Endothelial cell of umbilical vein (primary cell): ENCODE data around the gene GSG1L. TPM values are rescaled to one million over a fixed set of nuclear protein-coding genes. Genes with fewer than 3 reads are reported as not detected.

Experiments used
- BruUV-seq: library from RNA; stranded (reverse); fragments of 400-500 nt; replicated peaks from 2 replicates; lab custom pipeline; 2021; lab: Mats Ljungman, UMichigan
- CTCF ChIA-PET: fragments of 300-600, 350-600 bp; sonication (Branson Sonifier 250); formaldehyde crosslinking; loops from one replicate; lab custom pipeline; 2021; ENCODE audit warnings: antibody characterized with exemption, inconsistent platforms; lab: Charles Lee
- POLR2A ChIA-PET: fragments of 300-600, 350-600 bp; sonication (Branson Sonifier 250); formaldehyde crosslinking; loops from one replicate; lab custom pipeline; 2021; ENCODE audit warnings: antibody characterized with exemption, inconsistent platforms; lab: Charles Lee
- DNase-seq: peaks from one replicate; pipeline ENCODE4 v3.0.0-alpha.2; 2011; ENCODE audit warnings: low read depth, low spot score
- FAIRE-seq: peaks from 2 replicates; lab custom pipeline; 2011; peaks lifted over from hg19 to GRCh38; lab: Jason Lieb, UNC
- H2AFZ ChIP-seq: 2 replicates; pipeline ENCODE4 v1.6.0; 2012; ENCODE audit warnings: low read depth, low read length, control low read depth, inconsistent platforms
- H3K27ac ChIP-seq: 2 replicates; pipeline ENCODE4 v1.5.1; 2011; ENCODE audit warnings: low read depth, mild to moderate bottlenecking, control low read depth, low read length, moderate library complexity; ENCODE audit not compliant: insufficient read depth
- H3K27me3 ChIP-seq, 2 experiments: 2 replicates each; pipeline versions ENCODE4 v1.6.0 to v1.6.1; 2011; ENCODE audit warnings: low read length in 2 of 2, mixed read lengths in 1 of 2; ENCODE audit not compliant: control insufficient read depth in 2 of 2, insufficient read depth in 2 of 2
- H3K36me3 ChIP-seq, 2 experiments: 2 replicates in 1 of 2; 3 replicates in 1 of 2; pipeline ENCODE4 v1.5.1; 2011; ENCODE audit warnings: low read length in 2 of 2, mild to moderate bottlenecking in 1 of 2, moderate library complexity in 1 of 2; ENCODE audit not compliant: control insufficient read depth in 2 of 2, insufficient read depth in 2 of 2; ENCODE audit errors: extremely low read depth in 1 of 2
- H3K4me1 ChIP-seq: 3 replicates; pipeline ENCODE4 v1.5.1; 2011; ENCODE audit warnings: mild to moderate bottlenecking, low read length; ENCODE audit not compliant: control insufficient read depth, insufficient read depth; ENCODE audit errors: extremely low read depth
- H3K4me2 ChIP-seq: 2 replicates; pipeline ENCODE4 v1.6.1; 2011; ENCODE audit warnings: low read length, control low read depth, mixed read lengths; ENCODE audit not compliant: insufficient read depth
- H3K4me3 ChIP-seq, 3 experiments: fragments of 200-600 bp in 1 of 3; sonication (generic), shearing (Covaris generic) in 1 of 3; replicated peaks in 1 of 3; 2 replicates each; pipeline ENCODE4 v1.5.1; 2011 to 2016; ENCODE audit warnings: control low read depth in 3 of 3, low read length in 3 of 3, mild to moderate bottlenecking in 2 of 3, inconsistent platforms in 1 of 3, low read depth in 1 of 3, moderate library complexity in 1 of 3; ENCODE audit not compliant: insufficient read depth in 1 of 3
- H3K79me2 ChIP-seq: 2 replicates; pipeline ENCODE4 v1.6.0; 2012; ENCODE audit warnings: low read length, inconsistent platforms; ENCODE audit not compliant: control insufficient read depth, insufficient read depth
- H3K9ac ChIP-seq: replicated peaks from 2 replicates; pipeline ENCODE3; 2011; ENCODE audit warnings: low read length, control low read depth; ENCODE audit not compliant: insufficient read depth; ENCODE audit errors: extremely low read depth
- H3K9me1 ChIP-seq: replicated peaks from 3 replicates; pipeline ENCODE4 v1.6.0; 2011; ENCODE audit warnings: mild to moderate bottlenecking, low read length; ENCODE audit not compliant: control insufficient read depth, insufficient read depth; ENCODE audit errors: extremely low read depth
- H3K9me3 ChIP-seq: replicated peaks from 2 replicates; pipeline ENCODE4 v1.5.1; 2012; ENCODE audit warnings: low read length, inconsistent platforms; ENCODE audit not compliant: control insufficient read depth, insufficient read depth
- H4K20me1 ChIP-seq: replicated peaks from 2 replicates; pipeline ENCODE3; 2011; ENCODE audit warnings: mild to moderate bottlenecking, low read length; ENCODE audit not compliant: control insufficient read depth, insufficient read depth; ENCODE audit errors: extremely low read depth
- EZH2 ChIP-seq: IDR thresholded peaks from 2 replicates; pipeline ENCODE4 v1.6.1; 2012; ENCODE audit warnings: borderline replicate concordance, low read depth, mild to moderate bottlenecking, moderate library complexity, low read length, inconsistent platforms; ENCODE audit not compliant: severe bottlenecking
- FOS ChIP-seq: IDR thresholded peaks from 2 replicates; pipeline ENCODE4 v1.6.1; 2011; ENCODE audit warnings: mild to moderate bottlenecking, low read length, moderate library complexity, borderline replicate concordance; ENCODE audit not compliant: insufficient read depth
- GATA2 ChIP-seq: IDR thresholded peaks from 2 replicates; pipeline ENCODE4 v1.7.0; 2011; ENCODE audit warnings: low read depth, mild to moderate bottlenecking, moderate library complexity, mixed read lengths, low read length; ENCODE audit not compliant: insufficient read length, insufficient read depth
- JUN ChIP-seq: IDR thresholded peaks from 2 replicates; pipeline ENCODE4 v1.6.1; 2011; ENCODE audit warnings: borderline replicate concordance, low read depth; ENCODE audit not compliant: insufficient read length, insufficient read depth
- MYC ChIP-seq: IDR thresholded peaks from one replicate; pipeline ENCODE4 v1.6.1; 2011; ENCODE audit warnings: mild to moderate bottlenecking, low read depth, low read length
- POLR2A ChIP-seq: IDR thresholded peaks from 2 replicates; pipeline ENCODE4 v1.6.1; 2012; ENCODE audit warnings: low read depth, mild to moderate bottlenecking, control low read depth, low read length
- POLR2AphosphoS5 ChIP-seq: IDR thresholded peaks from 2 replicates; pipeline ENCODE4 v1.6.1; 2012; ENCODE audit warnings: low read depth, mild to moderate bottlenecking, control low read depth, low read length, moderate library complexity; ENCODE audit not compliant: insufficient read depth
- dilution Hi-C: fragments of 300-500 bp; cut with MboI; formaldehyde crosslinking; loops from one replicate; pipeline ENCODE4 v1.15.0; 2019; ENCODE audit warnings: low sequenced_read_pairs; ENCODE audit not compliant: extremely low pct_ligation_motif_present
- intact Hi-C: fragments of 100-400 bp; cut with micrococcal nuclease; formaldehyde crosslinking; loops from one replicate; pipeline ENCODE4 v1.10.0; 2022
- polyA plus RNA-seq, 4 experiments: library from polyadenylated mRNA; depleted of rRNA in 3 of 4; stranded (reverse) in 3 of 4; unstranded in 1 of 4; fragments of >200 nt; gene quantifications; 2 replicates each; pipeline versions ENCODE4 v1.2.1 to v1.2.3, GENCODE V29; 2011 to 2012; ENCODE audit warnings: missing spikeins in 1 of 4
- total RNA-seq: library from RNA; stranded (reverse); gene quantifications from 2 replicates; pipeline ENCODE4 v1.2.3, GENCODE V29; 2021
- TF ChIP-seq, protein P1 (sequence below), 2 donors: IDR thresholded peaks; 1 replicate in 1 of 2; 2 replicates in 1 of 2; pipeline ENCODE4 v1.5.1; 2011; ENCODE audit warnings: low read length in 2 of 2, mild to moderate bottlenecking in 2 of 2, moderate library complexity in 2 of 2, control low read depth in 1 of 2, inconsistent platforms in 1 of 2, low read depth in 1 of 2; ENCODE audit not compliant: insufficient read depth in 1 of 2; ENCODE audit errors: extremely low read depth in 1 of 2
- TF ChIP-seq, protein P2 (sequence below): IDR thresholded peaks from 2 replicates; pipeline ENCODE4 v1.6.1; 2011; ENCODE audit not compliant: insufficient read depth, insufficient read length

GSG1L gene
- total and polyA plus RNA-seq, 2 donors (not counting 3 experiments of a cell fraction or from before 2014, with no cell fraction given) = 0.06 TPM; not detected in 1

DNA sequence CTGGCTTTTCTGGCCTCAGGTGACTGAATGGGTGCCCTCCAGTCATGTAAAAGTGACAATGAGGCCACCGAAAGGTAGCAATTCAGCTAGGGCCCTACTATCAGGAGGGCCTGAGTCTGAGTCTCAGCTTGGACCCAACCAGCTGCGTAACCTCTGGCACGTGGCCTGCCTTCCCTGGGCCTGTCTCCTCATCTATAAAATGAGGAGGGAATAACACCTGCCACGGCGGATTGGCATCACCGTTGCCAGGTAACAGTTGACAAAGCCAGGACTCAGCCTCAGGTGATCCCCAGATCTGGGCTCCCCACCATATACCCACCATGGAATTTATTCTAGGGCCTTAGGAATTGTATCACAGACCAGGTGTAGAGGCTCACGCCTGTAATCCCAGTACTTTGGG is 296.4 kb downstream of the GSG1L start:
- H3K4me2 ChIP-seq = no peak overlapping the region
- CTCF ChIA-PET = no interaction called here
- BruUV-seq = no TSS peak
- no peaks in the 10 kb centered on the region for H3K9me1 ChIP-seq
- H3K4me1 ChIP-seq = no peaks in the 10 kb centered on the region
- H3K79me2 ChIP-seq = no peaks in the 10 kb centered on the region
- no peak for TF ChIP-seq POLR2A
- no peak for TF ChIP-seq JUN
- TF ChIP-seq MYC = no peak
- TF ChIP-seq FOS = no peak
- TF ChIP-seq EZH2 = no peak
- no peak for TF ChIP-seq POLR2AphosphoS5
- TF ChIP-seq, protein P1, sequence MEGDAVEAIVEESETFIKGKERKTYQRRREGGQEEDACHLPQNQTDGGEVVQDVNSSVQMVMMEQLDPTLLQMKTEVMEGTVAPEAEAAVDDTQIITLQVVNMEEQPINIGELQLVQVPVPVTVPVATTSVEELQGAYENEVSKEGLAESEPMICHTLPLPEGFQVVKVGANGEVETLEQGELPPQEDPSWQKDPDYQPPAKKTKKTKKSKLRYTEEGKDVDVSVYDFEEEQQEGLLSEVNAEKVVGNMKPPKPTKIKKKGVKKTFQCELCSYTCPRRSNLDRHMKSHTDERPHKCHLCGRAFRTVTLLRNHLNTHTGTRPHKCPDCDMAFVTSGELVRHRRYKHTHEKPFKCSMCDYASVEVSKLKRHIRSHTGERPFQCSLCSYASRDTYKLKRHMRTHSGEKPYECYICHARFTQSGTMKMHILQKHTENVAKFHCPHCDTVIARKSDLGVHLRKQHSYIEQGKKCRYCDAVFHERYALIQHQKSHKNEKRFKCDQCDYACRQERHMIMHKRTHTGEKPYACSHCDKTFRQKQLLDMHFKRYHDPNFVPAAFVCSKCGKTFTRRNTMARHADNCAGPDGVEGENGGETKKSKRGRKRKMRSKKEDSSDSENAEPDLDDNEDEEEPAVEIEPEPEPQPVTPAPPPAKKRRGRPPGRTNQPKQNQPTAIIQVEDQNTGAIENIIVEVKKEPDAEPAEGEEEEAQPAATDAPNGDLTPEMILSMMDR (IDR thresholded peaks at IDR 0.05; ENCODE audit: extremely low read depth in 1 of 2, insufficient read depth in 1 of 2, low read depth in 1 of 2, low read length in 2 of 2) = no peak
- TF ChIP-seq, protein P2, sequence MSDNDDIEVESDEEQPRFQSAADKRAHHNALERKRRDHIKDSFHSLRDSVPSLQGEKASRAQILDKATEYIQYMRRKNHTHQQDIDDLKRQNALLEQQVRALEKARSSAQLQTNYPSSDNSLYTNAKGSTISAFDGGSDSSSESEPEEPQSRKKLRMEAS = no peak
- TF ChIP-seq GATA2 = no peak
- H4K20me1 ChIP-seq = no peaks in the 10 kb centered on the region
- H3K9ac ChIP-seq = no peak overlapping the region
- POLR2A ChIA-PET = no interaction called here
- no peak for DNase-seq
- intact Hi-C loops = no loop called here
- FAIRE-seq = no peak
- H3K27ac ChIP-seq = no peak overlapping the region
- H3K27me3 ChIP-seq = no peaks in the 10 kb centered on the region
- dilution Hi-C loops = no loop called here
- H2AFZ ChIP-seq = no peak overlapping the region
- H3K36me3 ChIP-seq = peaks cover 0 to 20% of the 10 kb centered on the region in 2 experiments
- no peak overlapping the region for H3K4me3 ChIP-seq
- no peaks in the 10 kb centered on the region for H3K9me3 ChIP-seq
